Measurements from ENCODE around the gene SPR.

Gene SPR

DNA sequence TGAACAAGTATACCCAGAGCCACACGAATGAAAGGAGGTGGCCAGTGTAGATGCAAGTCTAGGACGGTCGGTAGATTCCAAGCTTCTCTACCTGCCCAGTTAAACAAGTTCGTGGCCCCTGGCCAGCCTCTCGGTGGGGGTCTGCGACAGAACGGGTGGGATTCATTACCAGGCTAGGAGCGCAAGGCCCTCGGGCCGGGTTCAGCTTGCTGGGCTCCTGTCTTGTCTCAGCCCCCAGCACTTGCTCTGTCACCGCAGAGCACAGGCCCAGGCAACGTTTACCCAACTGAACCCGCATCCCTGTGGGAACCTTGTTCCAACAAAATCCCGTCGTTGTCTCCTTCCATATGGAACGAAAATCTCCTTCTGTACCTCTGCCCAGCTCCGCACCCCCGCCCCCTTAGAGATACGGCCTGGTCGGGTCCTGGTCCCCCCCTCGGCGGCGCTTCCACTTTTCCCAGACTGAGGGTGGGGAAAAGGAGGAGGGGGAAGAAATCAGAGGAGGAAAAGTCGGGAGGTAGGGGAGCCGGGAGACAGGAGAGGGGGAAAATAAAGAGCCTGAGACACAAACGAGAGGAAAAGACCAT, 28.2 kb downstream of the SPR start:
- no peak for DNase-seq (ENCODE audit: low read depth)

DNA sequence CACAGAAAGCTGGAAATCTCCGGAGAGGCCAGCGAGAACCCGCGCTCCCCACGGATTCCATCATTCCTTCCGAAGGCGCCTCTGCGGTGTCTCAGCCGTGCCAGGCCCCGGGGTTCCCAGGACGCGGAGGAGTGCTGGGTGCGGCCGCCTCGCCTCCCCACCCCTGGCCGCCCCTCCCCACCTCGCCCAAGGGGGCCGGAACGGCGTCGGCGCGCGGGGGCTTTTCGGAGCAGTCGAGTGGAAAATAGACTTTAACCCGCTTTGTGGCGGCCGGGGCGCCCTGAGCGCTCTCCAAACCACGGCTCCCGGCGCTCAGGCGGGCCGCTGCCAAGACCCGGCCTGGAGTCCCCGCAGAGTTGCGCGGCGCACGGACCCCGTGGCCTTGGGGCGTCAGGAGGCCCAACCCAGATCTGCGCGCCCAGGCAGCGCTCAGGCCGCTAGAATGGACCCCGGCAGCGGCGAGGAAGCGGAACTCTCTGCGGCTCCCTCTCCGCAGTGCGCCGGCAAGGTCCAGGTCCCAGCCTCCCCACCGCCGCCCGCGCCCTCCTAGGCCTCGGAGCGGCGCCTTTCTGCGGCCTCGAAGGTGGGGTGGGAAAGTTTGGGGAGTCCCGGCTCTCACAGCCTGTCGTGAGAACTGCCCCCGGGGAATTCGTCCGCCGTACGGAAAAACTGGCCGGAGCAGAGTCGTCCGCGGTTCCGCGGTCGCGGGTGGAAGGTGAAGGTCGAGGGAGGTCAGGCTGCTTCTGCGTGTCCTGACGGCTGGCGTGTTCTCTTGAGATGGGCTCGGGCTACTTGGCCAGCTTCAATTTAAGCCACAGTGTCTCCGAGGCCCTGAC, 28.9 kb downstream of the SPR start:
- DNase-seq (ENCODE audit: low read depth): no peak

DNA sequence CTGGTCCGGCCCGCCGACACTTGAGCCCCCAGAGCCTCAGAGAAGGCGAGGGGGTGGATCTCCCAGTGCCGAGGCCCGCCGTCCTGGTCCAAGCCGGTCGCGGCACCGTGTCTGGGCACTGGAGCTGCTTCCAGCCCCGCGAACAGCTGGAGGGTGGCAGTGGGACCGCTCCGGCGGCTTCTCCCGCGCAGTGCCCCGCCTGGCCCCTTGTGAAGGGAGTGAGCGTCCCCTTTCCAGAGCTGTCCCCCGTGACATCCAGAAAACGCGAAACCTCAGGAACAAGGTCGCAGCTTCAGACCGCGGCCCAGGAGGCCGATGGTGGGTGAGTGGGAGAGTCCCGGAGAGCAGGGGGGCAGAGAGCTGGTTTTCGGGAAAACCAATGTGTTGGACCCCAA, 29.5 kb downstream of the SPR start:
- DNase-seq (ENCODE audit: low read depth): no peak

DNA sequence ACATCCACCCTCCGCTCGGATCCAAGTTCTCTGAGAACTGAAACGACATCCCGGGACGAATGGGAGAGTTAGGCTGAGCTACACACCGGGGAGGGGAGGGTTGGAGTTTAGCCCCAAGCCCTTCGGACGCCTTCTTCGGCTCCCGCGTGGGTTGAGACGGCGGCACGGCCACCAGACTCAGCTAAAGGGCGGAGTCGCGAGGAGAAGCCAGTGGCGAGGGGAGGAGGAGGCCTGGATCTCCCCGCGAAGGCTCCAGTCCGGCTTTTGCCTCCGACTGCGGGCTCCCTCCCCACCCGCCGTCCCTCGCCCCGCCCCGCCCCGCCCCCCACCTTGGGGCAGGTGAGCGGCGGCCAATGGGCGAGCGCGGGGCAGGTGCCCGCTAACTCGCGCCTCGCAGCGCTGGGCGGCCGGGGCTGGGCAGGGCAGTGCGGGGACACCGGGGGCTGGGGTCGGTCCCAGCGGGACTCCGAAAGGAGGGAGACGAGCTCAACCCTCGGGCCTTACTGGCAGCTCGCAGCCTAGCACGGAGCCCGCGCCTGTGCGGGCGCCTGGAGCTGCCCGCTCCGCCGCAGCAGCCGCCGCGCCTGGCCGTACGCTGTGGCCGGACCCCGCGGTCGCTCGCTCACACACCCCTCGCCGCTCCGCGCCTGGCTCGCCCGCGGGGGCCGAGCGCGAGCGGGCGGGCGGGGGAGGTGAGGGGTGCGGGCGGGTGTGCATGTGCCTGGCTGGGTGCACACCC, 30.1 kb downstream of the SPR start, which contains the start of gene EMX1:
TSS of gene EMX1 (plus strand) at position 382 of the 739 bp plus-strand sequence. CDS start at position 716, 334 bp downstream.
- no peak for DNase-seq (ENCODE audit: low read depth)

DNA sequence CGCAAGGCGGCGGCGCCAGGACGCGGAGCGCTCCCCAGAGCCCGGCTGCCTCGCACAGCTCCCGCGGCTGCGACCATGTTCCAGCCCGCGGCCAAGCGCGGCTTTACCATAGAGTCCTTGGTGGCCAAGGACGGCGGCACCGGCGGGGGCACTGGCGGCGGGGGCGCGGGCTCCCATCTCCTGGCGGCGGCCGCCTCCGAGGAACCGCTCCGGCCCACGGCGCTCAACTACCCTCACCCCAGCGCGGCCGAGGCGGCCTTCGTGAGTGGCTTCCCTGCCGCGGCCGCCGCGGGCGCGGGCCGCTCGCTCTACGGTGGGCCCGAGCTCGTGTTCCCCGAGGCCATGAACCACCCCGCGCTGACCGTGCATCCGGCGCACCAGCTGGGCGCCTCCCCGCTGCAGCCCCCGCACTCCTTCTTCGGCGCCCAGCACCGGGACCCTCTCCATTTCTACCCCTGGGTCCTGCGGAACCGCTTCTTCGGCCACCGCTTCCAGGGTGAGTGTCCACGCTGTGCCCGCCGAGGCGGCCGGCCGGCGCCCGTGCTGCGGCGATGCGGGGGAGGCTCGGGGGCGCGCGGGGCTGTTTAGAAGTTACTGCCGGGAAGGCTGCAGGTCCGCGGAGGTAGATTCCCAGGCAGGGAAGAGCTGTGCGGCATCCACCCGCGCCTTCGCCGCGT, 30.8 kb downstream of the SPR start:
- no peak for DNase-seq (ENCODE audit: low read depth)

DNA sequence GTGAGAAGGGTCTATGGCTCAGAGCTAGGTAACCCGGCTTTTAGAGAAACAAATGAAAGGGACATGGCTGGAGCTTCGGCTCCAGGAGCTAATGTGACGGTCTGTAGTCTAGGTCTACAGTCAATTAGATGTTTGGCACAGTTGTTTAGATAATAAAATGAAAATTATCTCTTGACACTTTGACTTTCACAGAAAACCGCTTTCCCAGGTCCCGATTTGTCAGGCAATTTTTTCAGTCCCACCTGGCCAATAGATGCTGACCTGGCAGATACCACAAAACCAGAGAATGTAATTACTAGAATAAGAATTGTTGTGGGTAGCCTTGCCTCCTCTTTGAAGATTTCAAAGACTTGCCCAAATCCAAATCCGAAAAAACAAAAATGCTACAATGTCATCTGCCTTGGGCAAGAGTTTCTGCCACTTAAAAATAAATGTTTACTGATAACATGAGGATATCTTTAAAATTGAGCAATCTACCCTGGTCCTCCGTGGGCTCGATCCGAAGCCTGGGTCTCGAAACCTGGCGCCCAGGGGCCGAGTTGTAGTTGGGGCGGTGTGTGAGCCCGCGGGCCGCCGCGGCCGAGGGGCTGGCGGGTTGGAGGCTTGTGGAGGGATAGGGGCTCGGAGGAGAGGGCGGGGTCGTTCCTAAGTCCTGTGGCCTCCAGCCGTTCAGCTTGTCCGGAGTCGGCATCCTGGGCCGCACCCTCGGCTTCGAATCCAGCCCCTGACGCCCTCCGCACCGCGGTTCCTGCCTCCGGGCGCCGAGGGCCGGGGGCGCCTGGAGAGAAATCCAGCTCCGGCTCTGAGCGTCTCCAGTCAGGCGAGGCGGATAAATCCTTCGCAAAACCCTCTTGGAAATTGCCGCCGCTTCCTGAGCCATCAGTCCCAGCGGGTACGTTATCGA, 32.5 kb downstream of the SPR start:
- DNase-seq (ENCODE audit: low read depth): no peak

DNA sequence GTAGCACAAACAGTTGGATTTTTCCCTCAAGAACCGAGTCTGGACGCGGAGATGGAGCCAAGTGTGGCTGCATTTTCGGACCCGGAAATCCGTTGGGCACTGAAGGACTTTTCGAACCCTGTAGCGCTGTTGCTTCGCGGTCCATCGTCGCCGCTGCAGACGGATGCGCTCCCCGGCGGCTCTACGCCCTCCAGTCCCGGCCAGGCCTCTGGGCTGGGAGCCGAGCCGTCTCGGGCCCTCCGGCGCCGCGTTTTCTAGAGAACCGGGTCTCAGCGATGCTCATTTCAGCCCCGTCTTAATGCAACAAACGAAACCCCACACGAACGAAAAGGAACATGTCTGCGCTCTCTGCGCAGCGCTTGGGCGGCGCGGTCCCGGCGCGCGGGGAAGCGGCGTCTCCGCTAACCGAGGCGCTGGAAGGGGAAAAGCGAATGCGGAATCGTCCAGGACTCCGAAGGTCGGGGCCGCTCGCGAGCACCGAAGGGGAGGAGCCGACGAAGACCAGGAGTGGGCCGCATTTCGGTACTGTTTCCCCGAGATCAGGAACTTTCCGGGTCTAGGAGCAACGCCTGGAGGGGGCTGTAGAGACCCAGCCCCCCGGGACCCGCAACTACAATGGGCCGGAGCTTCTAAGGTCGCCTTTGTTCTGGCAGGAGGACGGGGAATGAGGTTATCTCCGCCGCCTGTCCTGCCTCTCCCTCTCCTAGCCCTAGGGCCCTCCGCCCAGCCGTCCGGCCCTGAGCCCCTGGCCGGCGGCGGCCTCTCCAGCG, 33.3 kb downstream of the SPR start:
- DNase-seq (ENCODE audit: low read depth): no peak

DNA sequence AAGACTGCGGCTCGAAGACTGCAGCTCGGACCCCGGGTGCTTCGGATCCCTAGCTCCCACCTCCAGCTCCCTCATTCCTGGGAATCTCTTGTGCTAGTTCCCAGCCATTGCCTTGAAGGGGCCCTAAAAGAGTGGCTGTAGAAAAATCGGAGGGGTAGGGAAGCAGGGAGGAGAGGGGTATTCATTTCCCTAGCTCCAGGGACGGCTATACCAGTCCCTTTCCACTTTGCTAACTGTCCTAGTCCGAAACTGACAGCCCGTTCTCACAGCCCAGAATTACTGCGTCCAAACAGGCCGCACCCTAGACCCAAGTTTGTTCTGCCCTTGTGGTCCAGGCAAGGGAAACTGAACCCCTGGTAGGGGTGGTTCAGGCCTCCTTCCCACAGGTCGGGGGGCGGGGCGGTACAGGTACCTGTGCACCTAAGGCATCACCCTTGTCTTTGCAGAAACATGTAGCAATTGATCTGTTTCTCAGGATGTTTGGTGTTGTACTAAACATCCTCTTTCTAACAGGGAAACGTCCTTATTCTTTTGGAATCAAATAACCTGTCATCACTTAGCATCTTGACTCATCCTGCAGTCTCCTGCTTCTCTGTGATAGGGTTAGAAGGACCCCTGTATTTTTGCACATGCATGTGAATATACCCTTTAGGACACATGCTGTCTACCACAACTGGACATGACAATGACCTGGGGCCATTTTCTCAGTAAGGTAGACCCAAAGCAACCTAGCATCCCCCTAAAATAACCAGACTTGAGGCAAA, 34.1 kb downstream of the SPR start:
- DNase-seq (ENCODE audit: low read depth): no peak

DNA sequence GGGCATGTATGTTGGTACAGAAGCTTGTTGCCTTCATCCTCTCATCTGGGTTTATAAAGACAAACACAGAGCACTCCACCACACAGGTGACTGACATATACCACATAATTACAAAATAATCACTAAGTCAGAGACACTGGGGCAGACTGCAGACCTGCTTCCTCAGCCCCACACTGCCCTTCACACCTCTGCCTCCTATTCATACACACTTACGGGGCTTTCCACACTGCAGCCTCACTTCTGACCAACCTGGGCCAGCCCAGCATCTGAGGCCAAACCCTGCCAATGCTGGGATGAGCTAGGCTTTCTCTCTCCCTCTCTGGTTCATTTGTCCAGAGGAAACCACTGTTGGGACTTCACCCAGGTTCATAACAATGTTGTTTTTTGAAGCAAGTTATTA, 34.6 kb downstream of the SPR start:
- DNase-seq (ENCODE audit: low read depth): no peak

DNA sequence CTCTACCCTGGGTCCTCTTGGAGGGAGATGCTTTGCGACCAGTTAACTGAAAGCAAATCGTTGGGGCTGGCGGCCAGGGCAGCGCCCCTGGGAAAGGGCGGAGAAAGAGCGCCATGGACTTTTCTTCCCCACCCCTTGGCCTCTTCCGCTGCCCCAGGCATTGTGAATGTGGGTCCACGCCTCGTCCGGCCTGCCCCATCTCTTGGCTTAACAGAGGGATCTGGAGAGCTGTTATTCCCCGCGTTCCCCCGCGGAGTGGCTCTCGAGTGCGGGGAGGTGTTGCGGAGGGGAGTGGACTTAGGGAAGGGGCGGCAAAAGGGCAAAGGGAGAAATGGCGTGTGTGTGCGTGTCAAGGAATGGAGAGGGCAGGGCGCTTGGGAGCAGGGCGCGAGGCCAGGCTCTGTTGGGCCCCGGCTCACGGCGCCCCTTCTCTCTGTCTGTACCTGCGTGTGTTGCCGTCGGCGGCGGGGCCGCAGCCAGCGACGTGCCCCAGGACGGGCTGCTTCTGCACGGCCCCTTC, 36.7 kb downstream of the SPR start:
- no peak for DNase-seq (ENCODE audit: low read depth)

DNA sequence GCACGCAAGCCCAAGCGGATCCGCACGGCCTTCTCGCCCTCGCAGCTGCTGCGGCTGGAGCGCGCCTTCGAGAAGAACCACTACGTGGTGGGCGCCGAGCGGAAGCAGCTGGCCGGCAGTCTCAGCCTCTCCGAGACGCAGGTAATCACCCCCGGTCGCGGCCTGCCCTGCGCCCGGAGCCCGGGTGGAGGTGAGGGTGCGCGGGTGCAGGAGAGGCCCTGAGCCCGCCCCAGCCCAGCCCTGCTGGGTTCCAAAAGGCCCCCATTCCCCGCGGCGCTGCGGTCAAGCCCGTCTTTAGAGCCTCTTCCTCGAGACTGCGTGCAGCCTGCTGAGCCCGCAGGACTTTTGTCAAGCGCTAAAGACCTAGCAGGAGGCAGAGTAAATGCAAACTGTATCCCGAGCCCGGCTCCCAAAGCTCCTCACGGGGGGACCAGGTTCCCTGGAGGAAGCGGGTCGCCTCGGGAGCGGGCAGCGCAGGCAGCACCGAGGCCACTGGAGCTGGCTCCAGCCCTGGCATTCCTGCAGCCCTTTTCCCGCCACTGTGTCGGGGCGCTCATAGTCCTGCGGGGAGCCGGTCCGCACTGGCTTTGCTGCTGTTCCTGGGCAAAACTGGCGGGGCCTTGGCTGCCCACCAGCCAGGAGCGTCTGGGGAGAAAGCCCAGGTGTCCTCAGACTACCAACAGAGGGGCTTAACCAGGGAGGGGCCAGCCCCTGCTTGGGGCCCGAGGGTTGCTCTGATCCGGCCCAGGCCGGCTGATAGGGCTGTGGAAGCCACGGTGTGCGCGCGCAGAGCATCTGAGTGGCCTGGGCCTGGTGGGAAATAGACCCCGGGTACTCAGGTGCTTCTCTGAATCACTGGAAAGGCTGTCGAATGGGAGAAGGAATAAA, 37.4 kb downstream of the SPR start:
- DNase-seq (ENCODE audit: low read depth): no peak

DNA sequence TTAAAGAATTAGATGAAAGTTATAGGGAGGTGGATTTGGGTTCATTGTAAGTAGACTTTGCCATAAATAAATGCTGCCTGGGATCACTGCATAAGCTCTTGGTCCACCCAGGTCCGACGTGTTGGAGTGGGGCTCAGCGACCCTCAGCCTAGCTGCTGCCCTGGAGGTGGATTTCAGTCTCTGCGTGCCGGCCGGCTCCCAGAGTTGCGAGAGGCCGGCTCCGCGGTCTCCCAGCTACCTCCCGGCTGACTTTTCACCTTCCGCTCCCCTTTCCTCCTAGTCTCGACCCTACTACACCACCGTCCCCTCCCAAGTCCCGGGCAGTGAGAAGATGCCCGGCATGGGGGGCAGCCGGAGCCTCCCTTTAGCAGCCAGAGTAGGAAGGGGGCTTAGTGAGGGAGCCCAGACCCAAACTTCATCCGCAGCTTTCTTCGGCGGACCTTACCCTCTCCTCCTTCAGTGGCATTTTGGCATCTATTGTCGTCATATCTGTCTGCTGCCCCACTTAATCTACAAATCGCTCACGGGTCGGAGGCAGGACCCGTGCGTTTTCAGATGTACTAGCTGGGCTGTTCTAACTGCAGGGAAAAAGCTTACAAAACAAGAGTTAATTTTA, 38.2 kb downstream of the SPR start:
- no peak for DNase-seq (ENCODE audit: low read depth)

DNA sequence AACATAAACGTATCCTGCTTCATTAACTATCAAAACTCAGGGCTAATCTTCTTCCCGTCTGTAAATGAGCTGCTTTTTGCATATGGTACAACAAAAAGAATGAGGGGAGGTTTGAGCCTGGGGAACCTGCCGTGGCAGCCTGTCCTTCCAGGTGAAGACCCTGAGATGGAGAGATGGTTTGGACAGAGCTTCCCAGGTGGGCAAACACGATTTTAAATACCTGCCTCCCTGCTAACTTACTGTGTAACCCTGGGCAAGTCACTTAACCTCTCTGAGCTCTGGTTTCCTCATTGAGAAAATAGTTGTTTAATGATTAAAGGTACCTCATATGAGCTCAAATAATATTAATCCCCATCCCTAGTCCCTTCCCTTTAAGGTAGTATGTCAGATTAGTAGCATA, 39.2 kb downstream of the SPR start:
- DNase-seq (ENCODE audit: low read depth): no peak

DNA sequence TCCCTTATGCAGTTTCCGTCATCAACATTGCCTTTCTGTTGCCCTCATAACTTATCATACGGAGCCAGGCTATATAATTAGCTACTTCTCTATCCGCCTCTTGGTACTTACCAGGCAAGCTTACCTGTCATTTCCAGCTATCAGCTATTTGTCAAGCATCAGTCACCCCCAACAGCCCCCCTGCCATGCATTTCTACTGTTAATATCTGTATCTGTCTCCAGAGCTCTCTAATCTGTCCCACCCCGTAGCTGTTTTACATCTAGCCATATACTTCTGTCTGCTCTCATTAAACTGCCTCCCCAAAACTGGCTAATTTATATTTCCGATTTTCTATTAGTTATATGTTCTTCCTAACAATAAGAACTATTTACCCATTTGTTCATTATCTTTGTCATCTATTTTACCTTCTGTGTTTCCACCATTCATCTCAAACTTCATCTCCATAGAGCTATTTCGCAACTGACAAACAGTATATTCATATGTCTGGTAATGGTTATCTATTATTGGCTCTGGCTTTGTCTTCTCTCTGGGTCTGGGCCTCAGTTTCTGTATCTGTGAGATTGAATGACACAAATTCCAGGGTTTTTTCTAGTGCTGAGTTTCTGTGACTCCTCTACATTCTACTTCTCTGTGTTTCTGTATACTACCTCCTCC, 39.7 kb downstream of the SPR start:
- DNase-seq (ENCODE audit: low read depth): no peak

DNA sequence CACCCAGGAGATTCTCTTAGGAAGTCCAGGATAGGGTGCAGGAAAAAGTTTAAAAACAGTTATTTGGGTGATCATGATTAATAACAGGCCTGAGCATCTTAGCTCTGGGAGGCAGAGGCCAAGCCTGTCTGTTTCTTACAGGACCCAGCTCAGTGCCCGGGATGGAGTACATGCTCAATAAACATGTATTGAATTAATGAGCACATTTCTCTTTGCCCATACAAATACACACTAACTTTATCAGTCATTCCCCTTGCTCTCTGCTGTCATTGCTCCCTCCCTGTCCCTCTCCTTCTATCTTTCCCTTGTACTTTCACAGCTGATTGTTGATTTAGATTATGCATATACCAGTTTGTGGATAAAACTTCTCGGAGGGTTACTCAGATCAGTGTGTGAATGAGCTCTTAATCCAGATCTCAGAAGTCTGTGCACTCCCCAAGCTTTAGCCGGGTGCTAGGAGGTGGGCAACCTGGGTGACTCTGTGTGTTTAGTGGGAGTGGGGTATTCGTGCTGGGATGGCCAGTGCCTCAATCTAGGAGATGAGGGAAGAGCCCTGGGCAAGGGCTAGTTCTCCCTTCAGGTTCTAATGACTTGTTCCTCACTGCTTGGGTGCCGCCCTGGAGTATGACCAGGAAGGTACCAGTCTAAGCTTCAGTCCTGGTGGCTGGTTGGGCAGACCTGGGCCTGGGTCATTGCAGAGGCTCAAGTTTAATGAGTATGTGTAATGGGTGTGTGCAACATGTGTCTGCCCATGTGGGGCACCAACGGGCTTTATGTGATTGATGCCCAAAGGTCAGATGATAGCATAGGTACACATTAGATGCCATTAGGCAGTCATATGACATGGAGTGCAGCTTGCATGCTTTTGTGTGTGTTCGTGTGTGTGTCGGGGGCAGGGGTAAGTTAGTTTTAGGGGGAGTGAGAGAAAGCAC, 40.7 kb downstream of the SPR start:
- DNase-seq (ENCODE audit: low read depth): no peak

DNA sequence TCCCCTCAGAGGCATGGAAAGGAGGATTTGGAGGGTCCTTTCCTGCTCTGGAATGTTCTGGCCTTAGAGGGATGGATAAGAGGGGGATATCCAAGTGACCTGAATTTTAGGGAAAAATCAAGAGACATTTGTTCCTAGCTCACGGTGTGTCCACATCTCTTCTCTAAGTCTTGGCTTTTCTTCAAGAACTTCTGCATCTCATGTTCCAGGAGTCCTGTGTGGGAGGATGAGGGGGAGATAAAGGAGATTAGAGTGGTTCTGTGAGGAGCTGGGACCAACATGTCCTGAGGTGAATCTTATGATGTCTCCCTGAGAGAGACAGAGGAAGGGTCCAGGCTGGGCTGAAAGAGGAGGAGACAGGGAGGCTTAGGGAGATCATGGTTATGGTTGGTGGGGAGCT, 41.8 kb downstream of the SPR start:
- no peak for DNase-seq (ENCODE audit: low read depth)

Data from activated T-helper 9 cell treated with anti-CD3 and anti-CD28 coated beads, Interleukin-2, amount 50 U/mL, for 16 hours (primary cell).